GM21619 (cell line): ENCODE data around the gene ICAM3.

Source experiments
- ATAC-seq: cut with Tn5 transposase; IDR thresholded peaks from one replicate; pipeline ENCODE4 v1.9.1; 2021; ENCODE audit not compliant: unreplicated experiment

Gene ICAM3

GRCh38 chr19:10321417-10321797 is 18.0 kb downstream of the ICAM3 start:
- ATAC-seq, result no peak

GRCh38 chr19:10320602-10321416 is 18.6 kb downstream of the ICAM3 start:
- no peak for ATAC-seq

- ATAC-seq, result no peak
Observed at GRCh38 chr19:10318807-10319682, 20.4 kb downstream of the ICAM3 start.

- ATAC-seq, result no peak
Observed at GRCh38 chr19:10317857-10318462, 21.5 kb downstream of the ICAM3 start.

GRCh38 chr19:10317045-10317856 is 22.2 kb downstream of the ICAM3 start:
- no peak for ATAC-seq

- no peak for ATAC-seq
Observed at GRCh38 chr19:10316229-10317044, 23.0 kb downstream of the ICAM3 start.

GRCh38 chr19:10315335-10316214 is 23.8 kb downstream of the ICAM3 start, which contains the start of gene FDX2:
TSS of gene FDX2 (minus strand) at chr19:10316015. CDS start at chr19:10315996, 19 bp downstream.
- ATAC-seq, result no peak

GRCh38 chr19:10309423-10309822 is 30.0 kb downstream of the ICAM3 start, which contains the start of gene ZGLP1:
TSS of gene ZGLP1 (minus strand) at chr19:10309815.
- ATAC-seq, result no peak

GRCh38 chr19:10306327-10306726 is 33.1 kb downstream of the ICAM3 start:
- ATAC-seq, result no peak

GRCh38 chr19:10305139-10305806 is 34.2 kb downstream of the ICAM3 start:
- no peak for ATAC-seq

GRCh38 chr19:10299545-10300458 is 39.6 kb downstream of the ICAM3 start:
- no peak for ATAC-seq

- no peak for ATAC-seq
Observed at GRCh38 chr19:10295847-10296591, 43.4 kb downstream of the ICAM3 start.

- ATAC-seq, result no peak
Observed at GRCh38 chr19:10295305-10295846, 44.0 kb downstream of the ICAM3 start.

- ATAC-seq, result no peak
Observed at GRCh38 chr19:10294368-10294697, 45.1 kb downstream of the ICAM3 start.

GRCh38 chr19:10293637-10294367 is 45.6 kb downstream of the ICAM3 start:
- no peak for ATAC-seq
